Thyroid gland (tissue), 4 donors: ENCODE results near the gene EYS. TPM values are rescaled to one million over a fixed set of nuclear protein-coding genes. Genes with fewer than 3 reads are reported as not detected.

ENCODE experiments used
- DNase-seq, 2 donors: peaks; one replicate each; pipeline ENCODE4 v3.0.0-alpha.2; 2019
- H3K27ac ChIP-seq, 3 donors: fragments of 200-600 bp; sonication (generic); 1 replicate in 2 of 3; 2 replicates in 1 of 3; pipeline ENCODE4 v1.5.1; 2016 to 2019; ENCODE audit warnings: mild to moderate bottlenecking in 1 of 3, moderate library complexity in 1 of 3
- H3K27me3 ChIP-seq: fragments of 200-600 bp; sonication (generic); one replicate; pipeline ENCODE4 v1.5.1; 2019
- H3K36me3 ChIP-seq, 2 donors: fragments of 200-600 bp; sonication (generic); one replicate each; pipeline ENCODE4 v1.5.1; 2016 to 2019
- H3K4me1 ChIP-seq, 2 donors: fragments of 200-600 bp; sonication (generic); one replicate each; pipeline ENCODE4 v1.5.1; 2017 to 2019
- H3K4me3 ChIP-seq, 3 donors: fragments of 200-600 bp; sonication (generic); replicated peaks in 1 of 3; 1 replicate in 2 of 3; 2 replicates in 1 of 3; pipeline ENCODE4 v1.5.1; 2016; ENCODE audit warnings: mild to moderate bottlenecking in 1 of 3
- H3K9me3 ChIP-seq: fragments of 200-600 bp; sonication (generic); one replicate; pipeline ENCODE4 v1.5.1; 2017
- POLR2A ChIP-seq, 2 donors: fragments of 450-650 bp; IDR thresholded peaks; one replicate each; pipeline ENCODE4 v1.6.1; 2017; ENCODE audit warnings: antibody characterized with exemption in 2 of 2, mild to moderate bottlenecking in 2 of 2, moderate library complexity in 1 of 2
- WGBS, 2 donors: methylation state at CpG; one replicate each; pipeline ENCODE4 v1.1.5; 2017; 5-methylcytosine and 5-hydroxymethylcytosine counted together
- intact Hi-C: fragments of 100-400 bp; cut with DNase I; formaldehyde crosslinking; loops from one replicate; pipeline ENCODE4 v1.15.1; 2023
- total RNA-seq, 4 donors: library from RNA; depleted of rRNA; stranded (reverse); fragments of >200 nt; gene quantifications; one replicate each; pipeline ENCODE4 v1.2.3, GENCODE V29; 2016
- TF ChIP-seq, protein P1 (sequence below), 6 experiments: fragments of 200-600 bp in 3 of 6; fragments of 450-650 bp in 3 of 6; sonication (generic) in 3 of 6; IDR thresholded peaks; one replicate each; pipeline ENCODE4 v1.5.1; 2016 to 2019; ENCODE audit warnings: antibody characterized with exemption in 6 of 6, mild to moderate bottlenecking in 2 of 6, inconsistent platforms in 1 of 6, moderate library complexity in 1 of 6

Gene EYS
- total RNA-seq, 4 donors from 2014 or later, result not detected

- intact Hi-C loops, result no loop called here
Measured at GRCh38 chr6:64680446-64680845, 1026.6 kb downstream of the EYS start.

DNA sequence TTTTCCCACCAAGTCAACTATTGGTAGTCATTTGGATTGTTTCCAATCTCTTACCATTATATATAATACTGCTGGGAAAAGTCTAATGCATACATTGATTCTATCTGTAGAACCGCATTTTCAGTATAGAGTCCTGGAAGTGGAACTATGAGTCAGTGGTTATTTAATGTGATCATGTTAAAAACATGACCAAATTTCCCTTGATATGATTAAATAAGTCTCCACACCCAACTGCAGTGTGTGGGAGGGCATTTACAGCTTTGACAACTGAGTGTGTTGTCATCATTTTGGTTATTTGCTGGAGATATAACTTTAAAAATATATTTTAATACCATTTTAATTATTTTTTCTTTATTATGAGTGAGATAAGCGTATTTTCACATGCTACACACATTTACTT is 1027.6 kb downstream of the EYS start:
- TF ChIP-seq, protein P1, sequence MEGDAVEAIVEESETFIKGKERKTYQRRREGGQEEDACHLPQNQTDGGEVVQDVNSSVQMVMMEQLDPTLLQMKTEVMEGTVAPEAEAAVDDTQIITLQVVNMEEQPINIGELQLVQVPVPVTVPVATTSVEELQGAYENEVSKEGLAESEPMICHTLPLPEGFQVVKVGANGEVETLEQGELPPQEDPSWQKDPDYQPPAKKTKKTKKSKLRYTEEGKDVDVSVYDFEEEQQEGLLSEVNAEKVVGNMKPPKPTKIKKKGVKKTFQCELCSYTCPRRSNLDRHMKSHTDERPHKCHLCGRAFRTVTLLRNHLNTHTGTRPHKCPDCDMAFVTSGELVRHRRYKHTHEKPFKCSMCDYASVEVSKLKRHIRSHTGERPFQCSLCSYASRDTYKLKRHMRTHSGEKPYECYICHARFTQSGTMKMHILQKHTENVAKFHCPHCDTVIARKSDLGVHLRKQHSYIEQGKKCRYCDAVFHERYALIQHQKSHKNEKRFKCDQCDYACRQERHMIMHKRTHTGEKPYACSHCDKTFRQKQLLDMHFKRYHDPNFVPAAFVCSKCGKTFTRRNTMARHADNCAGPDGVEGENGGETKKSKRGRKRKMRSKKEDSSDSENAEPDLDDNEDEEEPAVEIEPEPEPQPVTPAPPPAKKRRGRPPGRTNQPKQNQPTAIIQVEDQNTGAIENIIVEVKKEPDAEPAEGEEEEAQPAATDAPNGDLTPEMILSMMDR (IDR thresholded peaks at IDR 0.05), result no peak
- no peak for TF ChIP-seq POLR2A (IDR thresholded peaks at IDR 0.05)
- WGBS, 2 donors, result 90% methylated on average over 2 of the region's 2 CpGs

More at GRCh38 chr6:64680446-64680845, 1026.6 kb downstream of the EYS start:
- 92% methylated on average over 5 of the region's 5 CpGs for WGBS, 2 donors
- Histone ChIP-seq H3K4me1 (no peaks in the 10 kb centered on the region), H3K27me3 (no peaks in the 10 kb centered on the region), H3K27ac (no peak overlapping the region), H3K36me3 (no peaks in the 10 kb centered on the region), H3K9me3 (no peaks in the 10 kb centered on the region), H3K4me3 (no peak overlapping the region)
- TF ChIP-seq POLR2A (IDR thresholded peaks at IDR 0.05), result no peak
- TF ChIP-seq, protein P1 (IDR thresholded peaks at IDR 0.05), result no peak
- DNase-seq, result no peak

DNA sequence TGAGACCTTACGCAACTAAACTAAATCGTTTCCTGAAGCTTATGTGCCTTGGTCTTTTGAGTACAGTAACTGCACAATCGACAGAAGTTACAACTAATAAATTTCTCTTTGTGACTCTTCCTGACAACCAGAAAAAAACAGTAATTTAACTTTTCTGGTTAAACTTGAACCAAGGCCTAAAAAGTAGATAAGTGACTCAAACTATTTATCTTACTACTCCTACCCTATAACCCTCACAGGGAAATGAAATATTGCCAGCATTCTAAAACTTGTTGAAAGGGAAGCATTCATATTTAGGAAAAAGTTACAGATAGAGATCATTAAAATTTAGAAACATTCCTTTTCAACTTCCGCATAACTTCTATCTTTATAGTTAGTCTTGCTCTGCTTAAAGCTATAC is 1034.4 kb downstream of the EYS start:
- intact Hi-C loops, result no loop called here
- TF ChIP-seq, protein P1 (IDR thresholded peaks at IDR 0.05), result no peak
- TF ChIP-seq POLR2A (IDR thresholded peaks at IDR 0.05), result no peak
- Histone ChIP-seq H3K27me3 (no peaks in the 10 kb centered on the region), H3K36me3 (no peaks in the 10 kb centered on the region), H3K27ac (no peak overlapping the region), H3K4me3 (no peak overlapping the region), H3K9me3 (no peaks in the 10 kb centered on the region), H3K4me1 (no peaks in the 10 kb centered on the region)
- WGBS, 2 donors, result 78 to 82% methylated on average over 4 of the region's 4 CpGs
- DNase-seq, result no peak

More for the DNA sequence above, 1027.6 kb downstream of the EYS start:
- intact Hi-C loops, result no loop called here
- no peaks in the 10 kb centered on the region for H3K36me3 ChIP-seq
- H3K9me3 ChIP-seq, result no peaks in the 10 kb centered on the region
- H3K4me1 ChIP-seq, result no peaks in the 10 kb centered on the region
- no peaks in the 10 kb centered on the region for H3K27me3 ChIP-seq
- DNase-seq, result no peak
- H3K27ac ChIP-seq, result no peak overlapping the region
- no peak overlapping the region for H3K4me3 ChIP-seq

- H3K27me3 ChIP-seq, result no peaks in the 10 kb centered on the region
- H3K27ac ChIP-seq, result no peak overlapping the region
- no peaks in the 10 kb centered on the region for H3K9me3 ChIP-seq
- DNase-seq, result no peak
- no peak for TF ChIP-seq POLR2A (IDR thresholded peaks at IDR 0.05)
- TF ChIP-seq, protein P1 (IDR thresholded peaks at IDR 0.05), result no peak
- intact Hi-C loops, result no loop called here
- H3K4me1 ChIP-seq, result no peaks in the 10 kb centered on the region
- no peak overlapping the region for H3K4me3 ChIP-seq
- H3K36me3 ChIP-seq, result no peaks in the 10 kb centered on the region
- 50 to 69% methylated on average over 3 of the region's 3 CpGs for WGBS, 2 donors
Measured at GRCh38 chr6:64672131-64672530, 1034.9 kb downstream of the EYS start.

DNA sequence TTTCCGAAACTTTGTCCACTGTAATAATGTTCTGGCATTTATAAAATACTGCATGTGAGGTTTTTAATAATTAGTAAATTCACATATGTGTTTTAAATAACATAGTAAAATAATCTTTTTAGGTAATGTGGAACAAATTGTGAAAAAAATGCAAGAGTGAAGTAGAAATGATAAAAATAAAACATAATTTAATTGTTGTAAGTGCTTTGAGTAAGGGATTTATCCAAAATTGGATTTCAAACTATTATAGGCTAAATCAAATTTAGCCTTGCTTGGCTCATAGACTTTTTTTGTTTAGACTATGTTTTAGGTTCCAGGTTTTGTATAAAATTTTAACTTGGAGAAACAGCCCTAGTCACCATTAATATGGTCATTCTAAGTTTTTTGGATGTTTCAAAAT is 1041.9 kb downstream of the EYS start:
- Histone ChIP-seq H3K27ac (no peak overlapping the region), H3K4me1 (no peaks in the 10 kb centered on the region), H3K36me3 (no peaks in the 10 kb centered on the region), H3K4me3 (no peak overlapping the region), H3K27me3 (no peaks in the 10 kb centered on the region), H3K9me3 (no peaks in the 10 kb centered on the region)
- WGBS, 2 donors, result 96 to 98% methylated on average over 1 of the region's 1 CpG
- TF ChIP-seq, protein P1 (IDR thresholded peaks at IDR 0.05), result no peak
- TF ChIP-seq POLR2A (IDR thresholded peaks at IDR 0.05), result no peak
- no peak for DNase-seq
- intact Hi-C loops, result no loop called here
